H9 (cell line): ENCODE results near the gene KCNAB3. TPM values are rescaled to one million over a fixed set of nuclear protein-coding genes. Genes with fewer than 3 reads are reported as not detected.

Source experiments
- DNase-seq: peaks from one replicate; pipeline ENCODE4 v3.0.0-alpha.2; 2017
- H2AFZ ChIP-seq: one replicate; pipeline ENCODE4 v1.6.1; 2013; ENCODE audit warnings: mild to moderate bottlenecking, low read length, control low read depth, moderate library complexity
- H2AK5ac ChIP-seq: 2 replicates; pipeline ENCODE4 v1.6.1; 2013; ENCODE audit warnings: low read length, control low read depth, mixed read lengths; ENCODE audit not compliant: insufficient read length
- H2BK120ac ChIP-seq: one replicate; pipeline ENCODE4 v1.6.1; 2013; ENCODE audit warnings: low read depth, mild to moderate bottlenecking, low read length, control low read depth, inconsistent platforms; ENCODE audit not compliant: poor library complexity, severe bottlenecking
- H2BK12ac ChIP-seq: 2 replicates; pipeline ENCODE4 v1.6.1; 2013; ENCODE audit warnings: low read length, control low read depth, mixed read lengths, low read depth; ENCODE audit not compliant: insufficient read length
- H2BK15ac ChIP-seq: 2 replicates; pipeline ENCODE4 v1.6.1; 2013; ENCODE audit warnings: low read depth, low read length, control low read depth
- H2BK20ac ChIP-seq: one replicate; pipeline ENCODE4 v1.6.1; 2013; ENCODE audit warnings: low read depth, mild to moderate bottlenecking, low read length, control low read depth, inconsistent platforms; ENCODE audit not compliant: poor library complexity, severe bottlenecking
- H2BK5ac ChIP-seq: 2 replicates; pipeline ENCODE4 v1.6.1; 2013; ENCODE audit warnings: low read length, control low read depth, mixed read lengths; ENCODE audit not compliant: insufficient read length
- H3K14ac ChIP-seq: 2 replicates; pipeline ENCODE4 v1.6.1; 2013; ENCODE audit warnings: low read length, control low read depth; ENCODE audit not compliant: insufficient read depth
- H3K18ac ChIP-seq: 2 replicates; pipeline ENCODE4 v1.6.1; 2013; ENCODE audit warnings: low read depth, mild to moderate bottlenecking, mixed read lengths, low read length, control low read depth; ENCODE audit not compliant: insufficient read length
- H3K23ac ChIP-seq: 2 replicates; pipeline ENCODE4 v1.6.1; 2013; ENCODE audit warnings: low read length, control low read depth, mixed read lengths, low read depth; ENCODE audit not compliant: insufficient read length
- H3K23me2 ChIP-seq: 2 replicates; pipeline ENCODE4 v1.6.1; 2013; ENCODE audit warnings: low read depth, mild to moderate bottlenecking, mixed read lengths, low read length, control low read depth; ENCODE audit not compliant: insufficient read length, poor library complexity, severe bottlenecking
- H3K27ac ChIP-seq: 2 replicates; pipeline ENCODE4 v1.5.1; 2013; ENCODE audit warnings: low read length, control low read depth, mixed read lengths, low read depth; ENCODE audit not compliant: insufficient read length
- H3K27me3 ChIP-seq: 2 replicates; pipeline ENCODE4 v1.6.1; 2013; ENCODE audit warnings: low read length, control low read depth, inconsistent platforms; ENCODE audit not compliant: insufficient read depth
- H3K4ac ChIP-seq: 2 replicates; pipeline ENCODE4 v1.6.1; 2013; ENCODE audit warnings: low read depth, mild to moderate bottlenecking, control low read depth, inconsistent platforms, low read length, moderate library complexity
- H3K4me1 ChIP-seq: 2 replicates; pipeline ENCODE4 v1.6.1; 2013; ENCODE audit warnings: low read length, control low read depth, inconsistent platforms; ENCODE audit not compliant: insufficient read depth
- H3K4me2 ChIP-seq: 2 replicates; pipeline ENCODE4 v1.6.1; 2013; ENCODE audit warnings: low read length, control low read depth, mixed read lengths; ENCODE audit not compliant: insufficient read length, insufficient read depth
- H3K56ac ChIP-seq: 2 replicates; pipeline ENCODE4 v1.6.1; 2013; ENCODE audit warnings: low read depth, mild to moderate bottlenecking, mixed read lengths, low read length, control low read depth; ENCODE audit not compliant: insufficient read length
- H3K79me1 ChIP-seq: 2 replicates; pipeline ENCODE4 v1.6.1; 2013; ENCODE audit warnings: low read depth, mild to moderate bottlenecking, moderate library complexity, low read length, control low read depth, inconsistent platforms; ENCODE audit not compliant: insufficient read depth, poor library complexity, severe bottlenecking
- H3K79me2 ChIP-seq: 2 replicates; pipeline ENCODE4 v1.6.1; 2013; ENCODE audit warnings: low read length, control low read depth, inconsistent platforms; ENCODE audit not compliant: insufficient read depth
- H3K9ac ChIP-seq: 2 replicates; pipeline ENCODE4 v1.6.1; 2013; ENCODE audit warnings: low read length, control low read depth, mixed read lengths; ENCODE audit not compliant: insufficient read length; ENCODE audit errors: extremely low read depth
- H3K9me3 ChIP-seq: one replicate; pipeline ENCODE4 v1.6.1; 2013; ENCODE audit warnings: low read depth, low read length, inconsistent platforms; ENCODE audit not compliant: control insufficient read depth
- H3T11ph ChIP-seq: one replicate; pipeline ENCODE4 v1.6.1; 2013; ENCODE audit warnings: mild to moderate bottlenecking, low read length, control low read depth, inconsistent platforms
- H4K20me1 ChIP-seq: one replicate; pipeline ENCODE4 v1.6.1; 2013; ENCODE audit not compliant: control insufficient read depth, insufficient read length, insufficient read depth
- H4K5ac ChIP-seq: 2 replicates; pipeline ENCODE4 v1.6.1; 2013; ENCODE audit warnings: low read depth, mild to moderate bottlenecking, mixed read lengths, low read length, control low read depth; ENCODE audit not compliant: insufficient read length
- H4K8ac ChIP-seq: replicated peaks from 2 replicates; pipeline ENCODE4 v1.6.1; 2013; ENCODE audit warnings: low read length, control low read depth, mixed read lengths, low read depth; ENCODE audit not compliant: insufficient read length
- H4K91ac ChIP-seq: 2 replicates; pipeline ENCODE4 v1.6.1; 2013; ENCODE audit warnings: low read depth, mild to moderate bottlenecking, moderate library complexity, mixed read lengths, low read length, control low read depth; ENCODE audit not compliant: insufficient read length
- H3K27ac Mint-ChIP-seq, 3 experiments: 2 replicates in 2 of 3; 3 replicates in 1 of 3; pipeline ENCODE4 v1.8.0; 2020 to 2021; ENCODE audit warnings: mixed read lengths in 3 of 3, mild to moderate bottlenecking in 1 of 3, moderate library complexity in 1 of 3
- H3K27me3 Mint-ChIP-seq: 2 replicates; pipeline ENCODE4 v1.8.0; 2021; ENCODE audit warnings: low read depth, mild to moderate bottlenecking, moderate library complexity, mixed read lengths
- H3K36me3 Mint-ChIP-seq, 3 experiments: 2 replicates in 2 of 3; 3 replicates in 1 of 3; pipeline ENCODE4 v1.8.0; 2020 to 2021; ENCODE audit warnings: low read depth in 3 of 3, mixed read lengths in 3 of 3; ENCODE audit not compliant: insufficient read depth in 1 of 3
- H3K4me1 Mint-ChIP-seq, 2 experiments: 2 replicates each; pipeline ENCODE4 v1.8.0; 2020; ENCODE audit warnings: mixed read lengths in 2 of 2
- H3K4me3 Mint-ChIP-seq, 2 experiments: 2 replicates in 1 of 2; 3 replicates in 1 of 2; pipeline ENCODE4 v1.8.0; 2020 to 2021; ENCODE audit warnings: mild to moderate bottlenecking in 2 of 2, mixed read lengths in 2 of 2, moderate library complexity in 1 of 2
- H3K9me3 Mint-ChIP-seq, 2 experiments: 2 replicates in 1 of 2; 3 replicates in 1 of 2; pipeline ENCODE4 v1.8.0; 2020; ENCODE audit warnings: mild to moderate bottlenecking in 2 of 2, mixed read lengths in 2 of 2, moderate library complexity in 1 of 2
- CTCF ChIP-seq: fragments of 200-600 bp; sonication (generic); conservative IDR thresholded peaks from 3 replicates; pipeline ENCODE4 v1.8.0; 2021; ENCODE audit warnings: antibody characterized with exemption, mild to moderate bottlenecking
- WGBS: extraction: QIAGEN DNeasy Blood & Tissue Kit; methylation state at CpG from one replicate; pipeline ENCODE4 v1.1.7; 2013; ENCODE audit warnings: missing lambda C conversion rate, low lambda C conversion rate, mixed read lengths; ENCODE audit not compliant: insufficient read length; ENCODE audit errors: extremely low coverage; 5-methylcytosine and 5-hydroxymethylcytosine counted together
- long read RNA-seq: library from polyadenylated mRNA; unstranded; transcript quantifications from one replicate; pipeline ENCODE4 v2.0.0, GENCODE V29; 2020
- total RNA-seq: library from RNA; stranded (reverse); gene quantifications from 2 replicates; pipeline ENCODE4 v1.2.1, GENCODE V29; 2021

KCNAB3 gene
- total RNA-seq, result 5.7 and 6.4 TPM in 2 replicates
- long read RNA-seq, partial matches to known transcripts, result 0 of 4 reads
- long read RNA-seq, other reads (novel, unspliced or antisense), result 4 of 4 reads

DNA sequence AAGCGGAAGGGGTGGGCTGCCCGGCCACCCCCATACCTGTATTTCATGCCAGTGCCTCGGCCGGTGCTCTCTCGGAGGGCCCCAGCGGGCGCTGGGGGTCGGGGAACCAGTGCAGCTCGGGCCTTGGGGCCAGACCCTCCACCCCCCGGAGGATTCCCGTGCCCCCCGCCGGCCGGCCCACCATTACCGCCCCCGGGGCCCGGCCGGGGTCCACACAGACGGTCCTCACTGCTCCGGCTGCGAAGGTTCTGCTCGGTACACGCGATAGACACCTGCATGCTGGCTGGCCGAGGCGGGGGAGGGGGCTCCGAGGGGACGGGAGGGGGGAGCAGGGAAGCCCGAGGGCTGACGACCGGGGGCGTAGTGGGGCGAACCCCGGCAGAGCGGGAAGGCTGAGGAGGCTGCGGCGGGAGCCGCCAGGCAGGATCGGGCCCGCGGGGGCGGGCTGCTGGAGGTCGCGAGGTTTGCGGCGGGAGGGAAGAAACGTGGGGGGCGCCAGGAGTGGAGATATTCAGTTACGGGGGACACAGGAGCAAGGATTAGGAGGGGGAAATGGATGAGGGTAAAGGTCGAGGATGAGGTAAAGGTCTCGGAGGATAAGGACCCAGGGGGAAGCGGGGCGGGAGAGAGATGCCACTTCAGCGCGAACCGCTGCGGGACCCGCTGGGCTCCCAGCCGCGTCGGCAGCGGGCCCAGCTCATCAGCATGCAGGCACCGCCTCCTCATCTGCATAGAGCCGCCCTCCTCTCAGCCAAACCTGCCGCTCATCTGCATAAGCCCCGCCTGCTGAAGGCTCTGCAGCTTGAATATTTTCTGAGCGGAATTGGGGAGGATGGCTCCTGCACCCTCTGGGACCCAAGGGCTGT, at the start of gene KCNAB3:
KCNAB3 (minus strand) TSS at position 699 of the 866 bp plus-strand sequence; CDS start at position 278, 421 bp downstream.
- H3K4ac ChIP-seq, result no peak within 1 kb of the TSS
- no peak within 1 kb of the TSS for H2AFZ ChIP-seq
- Mint-ChIP-seq H3K36me3 (peaks cover 0 to 4% (median 0%) of the 10 kb centered on the region in 3 experiments; a peak in 2 of 7 replicates), H3K27me3 (peaks cover 55% of the 10 kb centered on the region), H3K27ac (peak within 1 kb of the TSS in 2 of 3 experiments; percentile 49 to 71; a peak in 2 of 7 replicates), H3K9me3 (no peaks in the 10 kb centered on the region), H3K4me3 (peak within 1 kb of the TSS; percentile 93 to 94), H3K4me1 (peaks cover 31 to 36% of the 10 kb centered on the region in 2 experiments)
- DNase-seq, result peak; percentile 93
- H4K8ac ChIP-seq, result no peak within 1 kb of the TSS
- H3K9ac ChIP-seq, result no peak within 1 kb of the TSS
- no peaks in the 10 kb centered on the region for H4K20me1 ChIP-seq
- no peaks in the 10 kb centered on the region for H3K4me1 ChIP-seq
- H3K23ac ChIP-seq, result no peak within 1 kb of the TSS
- no peak within 1 kb of the TSS for H3K14ac ChIP-seq
- WGBS, result no CpG with 5 or more reads among the region's 67 CpGs
- no peak within 1 kb of the TSS for H3T11ph ChIP-seq
- H4K5ac ChIP-seq, result no peak within 1 kb of the TSS
- H2BK12ac ChIP-seq, result no peak within 1 kb of the TSS
- H3K4me2 ChIP-seq, result peak within 1 kb of the TSS; percentile 8
- H2BK5ac ChIP-seq, result no peak within 1 kb of the TSS
- TF ChIP-seq CTCF, result no peak
- H3K79me1 ChIP-seq, result no peaks in the 10 kb centered on the region
- H3K23me2 ChIP-seq, result peaks cover 14% of the 10 kb centered on the region
- no peak within 1 kb of the TSS for H2AK5ac ChIP-seq
- H3K79me2 ChIP-seq, result no peaks in the 10 kb centered on the region
- no peak within 1 kb of the TSS for H2BK120ac ChIP-seq
- H4K91ac ChIP-seq, result no peak within 1 kb of the TSS
- H2BK15ac ChIP-seq, result no peak within 1 kb of the TSS
- no peak within 1 kb of the TSS for H3K27ac ChIP-seq
- no peak within 1 kb of the TSS for H3K18ac ChIP-seq
- no peak within 1 kb of the TSS for H3K56ac ChIP-seq
- H3K27me3 ChIP-seq, result peaks cover 21% of the 10 kb centered on the region; the same call in 1 of the 2 replicates
- no peak within 1 kb of the TSS for H2BK20ac ChIP-seq
- no peaks in the 10 kb centered on the region for H3K9me3 ChIP-seq
